ENCODE measurements around the gene FBXO42. TPM values are rescaled to one million over a fixed set of nuclear protein-coding genes. Genes with fewer than 3 reads are reported as not detected.
"Not testable (repeated sequence)": the region's sequence is repeated elsewhere in the genome, so short reads cannot be mapped to it uniquely, and the experiment has no call there.

The FBXO42 gene
- polyA plus RNA-seq, 3 donors: 17.2 to 21.1 (median 19.0) TPM

DNA sequence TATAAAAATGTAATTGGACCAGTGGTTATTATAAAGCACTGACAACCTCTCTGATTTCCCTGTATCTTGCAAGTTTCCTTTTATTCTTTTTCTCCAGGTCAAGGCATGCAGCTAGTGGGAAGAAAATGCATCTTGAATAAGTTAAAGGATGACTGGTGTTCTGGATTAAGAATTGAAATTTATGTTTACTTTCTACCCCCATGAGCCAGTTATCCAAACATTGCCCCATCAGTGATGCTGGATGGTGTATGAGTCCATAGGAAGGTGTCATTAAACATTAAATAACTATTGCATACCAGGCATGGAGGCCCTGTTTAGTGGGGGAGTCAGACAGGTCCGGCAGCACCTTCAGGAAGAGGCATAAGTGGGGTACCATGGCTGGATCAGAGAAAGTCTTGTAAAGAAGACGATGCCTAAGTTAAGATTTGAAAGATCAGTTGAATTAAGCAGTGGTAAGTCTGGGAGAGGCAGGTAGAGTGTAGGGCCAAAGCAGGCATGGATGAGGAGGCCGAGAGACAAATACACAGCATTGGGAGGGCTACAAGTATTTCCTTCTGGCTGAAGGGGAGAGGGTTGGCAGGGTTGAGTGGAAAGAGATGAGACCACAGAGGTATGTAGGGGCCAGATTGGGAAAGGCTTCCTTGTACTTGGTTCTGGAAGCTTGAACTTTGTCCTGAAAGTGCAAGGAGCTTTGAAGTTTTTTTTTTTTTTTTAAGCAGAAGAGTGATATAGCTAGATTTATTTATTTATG lies 20.4 kb upstream of the FBXO42 start:
- no peak for DNase-seq (ENCODE audit: low read depth in 3 of 3, low spot score in 2 of 3)

DNA sequence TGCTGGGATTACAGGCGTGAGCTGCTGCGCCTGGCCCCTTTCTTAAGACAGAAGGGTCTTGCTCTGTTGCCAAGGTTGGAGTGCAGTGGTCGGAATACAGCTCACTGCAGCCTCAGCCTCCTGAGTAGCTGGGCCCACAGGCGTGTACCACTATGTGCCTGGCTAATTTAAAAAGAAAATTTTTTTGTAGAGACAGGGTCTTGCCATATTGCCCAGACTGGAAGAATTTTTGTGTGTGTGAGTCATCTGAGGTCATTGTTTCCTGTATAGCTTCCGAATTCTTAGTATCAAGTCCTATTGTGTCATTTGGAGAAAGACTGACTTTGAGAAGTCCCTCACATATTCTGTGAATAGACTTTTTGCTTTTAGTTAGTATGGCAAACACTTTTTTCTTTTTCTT lies 19.4 kb upstream of the FBXO42 start:
- no peak for DNase-seq (ENCODE audit: low read depth in 3 of 3, low spot score in 2 of 3)

DNA sequence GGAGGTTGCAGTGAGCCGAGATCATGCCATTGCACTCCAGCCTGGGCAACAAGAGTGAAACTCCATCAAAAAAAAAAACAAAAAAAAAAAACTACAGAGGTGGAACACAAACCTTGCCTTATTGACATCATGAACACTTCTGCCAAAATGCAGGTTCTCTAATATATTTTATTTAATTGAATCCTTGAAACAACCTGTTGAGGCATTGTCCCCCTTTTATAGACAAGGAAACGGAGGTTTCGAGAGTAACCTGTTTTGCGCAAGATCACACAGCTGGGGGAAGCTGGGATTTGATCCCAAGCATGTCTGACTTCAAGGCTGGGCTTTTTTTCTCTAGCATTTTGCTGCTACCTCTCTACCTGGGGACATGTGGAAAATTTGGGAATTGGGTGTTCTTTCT lies 17.5 kb upstream of the FBXO42 start:
- no peak for DNase-seq (ENCODE audit: low read depth in 3 of 3, low spot score in 2 of 3)

DNA sequence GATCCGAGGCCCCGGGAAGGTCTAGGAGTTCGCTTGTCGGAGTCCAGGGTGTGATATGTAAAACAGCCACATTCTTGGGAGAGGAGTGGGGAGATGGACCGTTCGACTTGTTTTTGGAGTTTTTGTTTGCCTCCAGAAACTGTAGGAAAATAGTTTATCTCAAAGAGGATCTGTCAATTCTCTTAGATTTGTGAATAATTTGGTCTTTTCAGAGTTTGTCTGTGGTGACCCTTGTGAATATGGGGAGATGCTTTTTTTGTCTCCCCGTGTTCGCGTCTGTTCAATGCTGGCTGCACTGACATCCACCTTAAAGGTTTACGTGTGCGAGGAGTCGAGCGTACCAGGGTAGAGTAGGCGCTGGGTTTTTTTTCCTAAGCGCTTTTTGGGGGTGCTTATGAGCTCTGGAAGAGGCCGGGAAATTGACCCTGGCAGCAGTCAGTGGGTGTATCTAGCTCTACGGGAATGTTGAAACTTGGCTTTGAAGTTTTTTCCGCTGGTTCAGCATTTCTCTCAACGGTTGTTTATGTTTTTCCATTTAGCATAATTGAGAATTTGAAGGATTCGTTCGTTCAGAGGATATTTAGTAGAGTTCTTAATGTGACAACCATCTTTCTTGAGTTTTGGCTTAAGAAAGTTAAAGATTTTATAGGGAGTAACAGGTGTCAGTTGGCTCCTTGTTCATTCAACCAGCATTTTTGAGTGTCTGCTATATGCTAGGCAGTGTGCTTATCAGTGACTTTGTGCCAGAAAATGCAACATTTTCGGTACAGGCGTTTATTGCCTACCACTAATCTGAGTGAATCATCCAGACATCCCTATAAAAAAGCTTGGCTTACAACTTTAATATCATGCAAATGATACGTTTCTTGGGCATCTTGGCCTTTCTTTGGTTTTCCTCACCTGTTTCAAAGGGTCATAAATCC lies 15.9 kb upstream of the FBXO42 start:
- DNase-seq (ENCODE audit: low read depth in 3 of 3, low spot score in 2 of 3): no peak

DNA sequence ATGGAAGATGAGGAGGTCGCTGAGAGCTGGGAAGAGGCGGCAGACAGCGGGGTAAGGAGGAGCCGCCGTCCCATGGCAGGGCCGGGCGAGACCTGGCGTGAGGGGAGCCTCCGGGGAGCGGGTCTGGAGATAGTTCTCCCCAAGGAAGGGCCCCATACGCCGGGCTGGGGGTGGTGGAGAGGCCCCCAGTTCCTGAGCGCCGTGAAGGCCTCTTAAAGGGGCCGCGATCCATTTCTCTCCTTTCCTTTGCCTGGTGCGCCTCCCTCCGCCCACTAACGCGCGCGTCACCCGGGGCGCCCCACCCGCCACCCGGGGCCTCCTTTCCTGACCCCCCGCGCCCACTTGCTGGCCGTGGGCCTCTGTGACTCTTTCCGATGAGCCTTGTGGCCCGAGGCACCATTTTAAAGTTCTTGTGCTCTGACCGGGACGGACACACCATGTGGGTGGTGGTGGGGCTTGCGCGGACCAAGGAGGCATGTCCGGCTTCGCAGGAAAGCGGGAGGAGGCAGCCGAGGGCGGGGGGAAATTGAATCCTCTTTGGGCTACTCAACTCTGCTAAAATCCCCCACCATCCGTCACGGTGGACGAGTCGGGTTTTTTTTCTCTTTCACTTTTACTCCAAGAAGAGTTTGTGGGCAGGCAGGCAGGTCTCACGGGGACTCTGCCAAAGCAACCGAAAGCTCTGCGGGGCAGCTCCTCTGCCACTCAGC lies 15.1 kb upstream of the FBXO42 start:
- DNase-seq (ENCODE audit: low read depth in 3 of 3, low spot score in 2 of 3): peak in 2 of 3 donors; percentile 69 to 75

DNA sequence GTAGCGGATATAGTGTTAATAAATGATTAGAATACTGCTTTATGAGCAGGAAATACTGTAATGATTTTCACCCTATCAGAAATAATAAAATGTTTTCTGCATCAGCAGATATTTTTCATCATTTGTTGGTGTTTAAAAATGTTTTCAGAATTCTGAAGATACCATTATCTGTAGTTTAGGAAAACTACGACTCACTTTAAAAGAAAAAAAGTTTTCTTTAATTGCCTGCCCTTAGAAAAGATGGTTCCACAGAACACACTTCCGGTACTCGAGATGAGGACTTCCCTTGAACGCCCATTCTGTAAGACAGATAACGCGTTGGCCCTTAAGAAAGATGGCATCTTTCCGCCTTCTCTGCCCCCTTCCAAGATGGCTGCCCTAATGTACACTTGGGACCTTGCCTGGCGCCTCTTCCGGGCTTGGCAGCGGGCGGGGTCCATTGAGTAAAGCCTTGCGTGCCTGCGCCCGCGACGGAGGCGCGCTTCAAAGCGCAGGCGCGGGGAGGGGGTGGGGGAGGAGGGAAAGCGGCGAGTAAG lies 14.5 kb upstream of the FBXO42 start, which contains the start of gene SZRD1:
TSS of gene SZRD1 (plus strand) at position 521 of the 536 bp plus-strand sequence. CDS start 16 bp downstream, outside the sequence.
- DNase-seq (ENCODE audit: low read depth in 3 of 3, low spot score in 2 of 3): peak in 2 of 3 donors; percentile 98 to 99

DNA sequence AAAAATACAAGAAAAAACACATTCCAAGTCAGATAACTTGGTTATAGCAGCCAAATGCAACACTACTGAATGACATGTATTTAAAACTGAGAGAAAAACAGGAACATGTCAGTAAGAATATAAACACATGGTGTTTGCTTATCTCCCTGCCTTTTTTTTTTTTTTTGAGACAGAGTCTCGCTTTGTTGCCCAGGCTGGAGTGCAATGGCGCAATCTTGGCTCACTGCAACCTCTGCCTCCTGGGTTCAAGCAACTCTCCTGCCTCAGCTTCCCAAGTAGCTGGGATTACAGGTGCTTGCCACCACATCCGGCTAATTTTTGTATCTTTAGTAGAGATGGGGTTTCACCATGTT lies 12.8 kb upstream of the FBXO42 start:
- DNase-seq (ENCODE audit: low read depth in 3 of 3, low spot score in 2 of 3): not testable (repeated sequence)

DNA sequence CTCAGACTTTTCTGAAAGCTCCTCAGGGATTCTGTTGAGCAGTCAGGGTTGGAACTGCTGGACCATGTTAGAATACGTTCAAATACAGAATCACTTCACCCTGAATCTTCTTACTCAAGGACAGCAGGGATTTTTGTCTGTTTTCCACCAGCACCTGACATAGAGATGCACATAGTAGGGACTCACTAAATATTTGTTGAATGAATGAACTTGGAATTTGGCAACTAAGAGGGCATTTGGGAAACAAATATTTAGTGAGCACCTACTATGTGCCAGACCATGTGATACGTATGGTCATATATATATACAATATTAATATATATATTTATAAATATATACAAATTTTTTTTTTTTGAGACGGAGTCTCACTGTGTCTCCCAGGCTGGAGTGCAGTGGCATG lies 4.6 kb upstream of the FBXO42 start:
- no peak for DNase-seq (ENCODE audit: low read depth in 3 of 3, low spot score in 2 of 3)

DNA sequence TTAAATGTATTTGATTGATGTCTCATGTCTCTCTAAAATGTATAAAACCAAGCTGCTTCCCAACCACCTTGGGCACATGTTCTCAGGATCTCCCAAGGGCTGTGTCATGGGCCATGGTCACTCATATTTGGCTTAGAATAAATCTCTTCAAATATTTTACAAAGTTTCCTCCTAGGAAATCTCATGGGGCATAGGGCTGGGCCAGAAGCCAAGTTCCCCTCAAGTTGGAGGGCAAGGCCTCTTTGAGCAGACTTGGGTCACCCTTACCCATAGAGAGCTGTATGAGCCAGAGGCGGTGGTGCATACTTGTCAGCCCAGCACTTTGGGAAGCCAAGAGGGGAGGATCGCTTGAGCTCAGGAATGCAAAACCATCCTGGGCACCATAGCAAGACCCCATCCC lies 2.3 kb upstream of the FBXO42 start:
- DNase-seq (ENCODE audit: low read depth in 3 of 3, low spot score in 2 of 3): no peak

DNA sequence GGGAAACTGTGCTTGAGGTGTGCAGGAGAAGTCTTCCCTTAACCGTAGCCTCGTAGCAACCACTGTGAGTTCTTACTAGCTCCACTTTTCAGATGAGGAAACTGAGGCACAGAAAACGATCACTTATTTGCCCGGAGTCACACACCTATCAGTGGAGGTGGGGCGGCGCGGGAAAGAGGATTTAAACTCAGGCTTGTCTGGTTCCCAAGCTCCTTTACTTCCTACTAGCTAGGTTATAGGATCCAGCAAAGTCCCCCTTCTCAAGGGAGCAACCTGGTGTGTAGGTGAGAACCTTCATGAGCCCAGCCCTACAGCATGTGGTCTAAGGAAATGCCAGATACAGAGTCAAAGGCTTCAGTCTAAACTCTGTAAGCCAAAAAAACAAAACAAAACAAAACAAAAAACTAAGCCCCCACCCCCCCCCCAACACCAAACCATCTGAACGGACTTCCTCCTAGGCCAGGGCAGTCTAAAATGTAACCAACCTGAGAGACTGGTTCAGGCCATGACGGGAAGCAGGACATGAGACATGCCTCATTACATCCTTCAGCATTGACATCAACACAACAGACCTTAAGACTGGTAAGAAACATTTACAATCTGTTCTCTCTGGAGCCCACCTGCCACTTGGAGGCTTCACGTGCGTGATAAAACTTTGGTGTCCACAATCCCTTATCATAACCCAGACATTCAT lies 709 bp upstream of the FBXO42 start:
- no peak for DNase-seq (ENCODE audit: low read depth in 3 of 3, low spot score in 2 of 3)

DNA sequence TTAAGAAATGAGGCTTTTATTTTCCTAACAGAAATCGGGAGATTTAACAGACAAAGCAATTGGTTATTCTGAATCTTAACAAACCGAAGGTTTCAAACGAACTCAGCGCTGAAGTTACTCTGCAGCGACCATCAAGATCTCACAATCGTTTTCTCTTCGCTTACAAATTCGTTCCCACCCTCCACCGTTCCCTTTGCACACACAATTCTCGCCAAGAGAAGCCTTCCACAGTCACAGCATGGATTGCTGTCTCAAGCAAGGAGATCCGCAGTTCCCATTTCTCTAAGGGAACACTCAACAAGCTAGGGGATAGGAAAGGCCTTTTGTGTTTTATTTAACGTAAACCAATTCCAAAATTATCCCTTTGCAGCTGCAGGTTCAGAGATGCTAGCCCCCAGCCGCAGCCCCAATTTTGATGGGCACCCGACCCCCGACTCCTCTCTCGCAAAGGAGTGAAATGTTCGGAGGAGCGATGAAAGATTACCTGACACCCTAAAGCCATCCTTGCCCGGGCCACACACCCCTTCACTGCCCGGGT lies 755 bp downstream of the FBXO42 start:
- DNase-seq (ENCODE audit: low read depth in 3 of 3, low spot score in 2 of 3): peak in 1 of 3 donors; percentile 31

DNA sequence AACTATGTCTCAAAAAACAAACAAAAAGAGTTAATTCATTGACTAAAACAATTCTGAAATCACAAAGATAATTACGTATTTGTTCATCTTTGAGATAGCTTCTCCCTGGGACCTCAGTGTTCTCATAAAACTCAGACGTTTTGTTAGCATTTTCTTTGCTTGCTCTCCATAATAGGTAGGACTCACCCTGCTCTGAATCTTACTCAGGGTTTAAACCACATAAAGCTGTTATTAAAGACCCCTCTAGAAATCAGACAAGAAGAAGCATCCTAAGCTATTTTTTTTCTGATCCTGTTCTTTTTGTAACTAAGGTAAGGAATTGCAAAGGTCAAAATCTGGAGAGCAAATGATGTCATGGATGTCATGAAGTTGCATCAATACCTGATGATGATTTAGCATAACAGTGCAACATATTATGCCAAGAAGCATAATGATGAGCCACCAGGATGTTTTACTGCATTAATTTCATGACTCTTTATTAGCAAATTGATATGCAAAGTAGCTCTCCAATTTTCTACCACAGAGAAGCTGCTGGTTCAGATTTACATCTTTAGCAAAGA lies 2.4 kb downstream of the FBXO42 start:
- DNase-seq (ENCODE audit: low read depth in 3 of 3, low spot score in 2 of 3): no peak

DNA sequence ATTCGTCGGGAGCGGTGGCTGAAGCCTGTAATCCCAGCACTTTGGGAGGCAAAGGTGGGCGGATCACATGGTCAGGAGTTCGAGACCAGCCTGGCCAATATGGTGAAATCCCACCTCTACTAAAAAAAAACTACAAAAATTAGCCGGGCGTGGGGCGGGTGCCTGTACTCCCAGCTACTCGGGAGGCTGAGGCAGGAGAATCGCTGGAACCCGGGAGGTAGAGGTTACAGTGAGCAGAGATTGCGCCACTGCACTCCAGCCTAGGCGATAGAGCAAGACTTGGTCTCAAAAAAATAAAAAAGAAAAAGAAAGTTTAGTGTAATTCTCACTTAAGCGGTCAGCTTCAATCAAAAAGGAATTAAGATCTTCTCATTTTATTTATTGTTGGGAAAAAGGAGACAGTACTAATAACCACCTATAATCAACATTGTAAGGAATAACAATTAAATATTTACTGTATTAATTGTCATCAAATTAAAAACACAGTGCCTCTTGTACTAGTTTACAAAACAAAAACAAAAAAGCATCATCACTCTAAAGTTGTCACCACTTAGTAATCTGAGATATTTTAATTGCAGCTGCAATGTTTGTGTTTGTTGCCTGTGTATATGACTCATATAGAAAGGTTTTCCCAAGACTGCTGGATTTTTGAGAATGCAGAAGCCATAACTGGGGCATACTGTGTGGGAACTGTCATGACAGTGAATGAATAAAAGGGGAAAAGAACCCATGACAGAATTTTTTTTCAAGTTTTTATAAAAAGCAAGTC lies 3.7 kb downstream of the FBXO42 start:
- DNase-seq (ENCODE audit: low read depth in 3 of 3, low spot score in 2 of 3): no peak

DNA sequence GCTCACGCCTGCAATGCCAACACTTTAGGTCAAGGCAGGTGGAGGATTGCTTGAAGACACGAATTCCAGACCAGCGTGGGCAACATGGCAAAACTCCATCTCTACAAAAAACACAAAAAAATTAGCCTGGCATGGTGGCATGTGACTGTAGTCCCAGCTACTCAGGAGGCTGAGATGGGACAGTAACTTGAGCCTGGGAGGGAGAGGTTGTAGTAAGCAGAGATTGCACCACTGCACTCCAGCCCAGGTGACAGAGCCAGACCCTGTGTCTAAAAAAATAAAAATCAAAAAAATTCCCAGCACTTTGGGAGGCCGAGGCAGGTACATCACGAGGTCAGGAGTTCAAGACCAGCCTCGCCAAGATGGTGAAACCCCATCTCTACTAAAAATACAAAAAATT lies 9.0 kb downstream of the FBXO42 start:
- DNase-seq (ENCODE audit: low read depth in 3 of 3, low spot score in 2 of 3): not testable (repeated sequence)

DNA sequence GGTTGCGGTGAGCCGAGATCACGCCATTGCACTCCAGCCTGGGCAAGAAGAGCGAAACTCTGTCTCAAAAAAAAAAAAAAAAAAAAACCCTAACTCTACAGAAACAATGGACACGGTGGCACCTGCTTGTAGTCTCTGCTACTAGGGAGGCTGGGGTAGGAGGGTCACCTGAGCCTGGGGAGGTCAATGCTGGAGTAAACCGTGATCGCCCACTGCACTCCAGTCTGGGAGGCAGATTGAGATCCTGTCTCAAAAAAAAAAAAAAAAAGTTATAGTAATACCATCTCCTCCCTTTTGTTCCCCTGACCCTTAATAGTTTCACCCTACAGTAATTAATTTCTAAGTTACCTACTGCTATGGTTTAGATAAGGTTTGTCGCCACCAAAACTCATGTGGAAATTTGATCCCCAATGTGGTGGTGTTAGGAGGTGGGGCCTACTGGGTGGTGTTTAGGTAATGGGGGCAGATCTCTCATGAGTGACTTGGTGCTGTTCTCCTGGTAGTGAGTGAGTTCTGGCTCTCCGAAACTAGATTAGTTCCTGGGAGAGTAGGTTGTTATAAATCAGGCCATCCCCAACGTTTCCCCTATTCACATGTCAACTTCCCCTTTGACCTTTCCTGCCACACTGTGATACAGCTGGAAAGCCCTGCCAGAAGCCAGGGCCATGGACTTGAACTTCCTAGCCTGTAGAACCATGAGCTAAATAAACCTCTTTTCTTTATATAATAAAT lies 9.8 kb downstream of the FBXO42 start:
- no peak for DNase-seq (ENCODE audit: low read depth in 3 of 3, low spot score in 2 of 3)

DNA sequence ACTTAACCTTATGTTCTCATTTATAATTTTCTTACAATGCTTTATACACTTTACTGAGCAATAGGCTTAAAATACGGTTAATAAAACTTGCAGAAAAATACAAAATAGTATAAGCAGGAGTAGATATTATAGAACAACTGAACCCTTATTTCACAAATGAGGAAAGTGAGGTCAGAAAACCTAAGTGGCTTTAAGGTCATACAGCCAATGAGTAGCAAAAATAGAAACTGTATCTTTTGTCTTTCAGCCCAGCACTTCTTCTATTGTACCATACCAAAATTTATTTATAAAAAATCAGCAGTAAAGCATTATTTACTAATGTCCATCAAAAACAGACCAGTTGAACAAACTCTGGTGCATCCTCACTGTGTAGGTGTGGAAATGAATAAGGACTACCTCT lies 11.6 kb downstream of the FBXO42 start:
- DNase-seq (ENCODE audit: low read depth in 3 of 3, low spot score in 2 of 3): no peak

DNA sequence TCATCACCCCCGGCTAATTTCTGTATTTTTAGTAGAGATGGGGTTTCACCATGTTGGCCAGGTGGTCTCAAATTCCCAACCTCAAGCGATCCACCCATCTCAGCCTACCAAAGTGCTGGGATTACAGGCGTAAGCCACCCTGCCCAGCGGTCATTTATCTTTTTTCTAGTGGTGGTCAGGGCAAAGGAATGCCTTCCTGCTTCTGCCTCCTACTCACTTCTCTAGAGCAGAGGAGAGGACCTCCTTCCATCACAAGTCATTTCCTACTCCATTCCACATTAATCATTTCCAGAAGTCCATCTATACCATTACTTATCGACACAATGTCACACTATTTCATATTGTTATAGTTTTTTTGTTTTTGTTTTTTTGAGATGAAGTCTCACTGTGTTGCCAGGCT lies 13.3 kb downstream of the FBXO42 start:
- DNase-seq (ENCODE audit: low read depth in 3 of 3, low spot score in 2 of 3): no peak

DNA sequence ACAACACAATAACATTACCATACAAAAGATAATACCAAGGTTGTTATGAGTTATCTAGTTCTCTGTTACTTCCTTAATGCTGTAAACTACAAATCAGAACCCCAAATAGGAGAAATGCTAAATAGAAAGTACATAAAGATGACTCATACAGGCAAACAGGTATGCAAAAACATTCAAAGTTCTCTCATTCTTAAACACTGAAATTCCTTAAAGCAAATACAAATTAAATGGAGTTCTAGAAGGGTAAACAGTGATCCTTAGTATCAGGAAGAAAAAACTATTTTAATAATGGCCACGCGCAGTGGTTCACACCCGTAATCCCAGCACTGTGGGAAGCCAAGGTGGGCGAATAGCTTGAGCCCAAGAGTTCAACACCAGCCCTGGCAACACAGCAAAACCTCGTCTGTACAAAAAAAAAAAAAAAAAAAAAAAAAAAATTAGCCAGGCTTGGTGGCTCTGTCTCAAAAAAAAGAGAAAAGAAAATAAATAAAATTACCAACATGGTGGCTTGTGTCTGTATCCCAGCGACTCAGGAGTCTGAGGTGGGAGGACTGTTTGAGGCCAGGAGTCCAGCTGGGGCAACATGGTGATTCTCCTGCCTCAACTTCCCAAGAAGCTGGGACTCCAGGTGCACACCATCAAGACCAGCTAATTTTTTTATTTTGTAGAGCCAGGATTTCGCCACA lies 17.5 kb downstream of the FBXO42 start:
- DNase-seq (ENCODE audit: low read depth in 3 of 3, low spot score in 2 of 3): no peak
